SHP77 treated with DMSO at 0.1 percent for 48 hours (cell line): Measurements from ENCODE around the gene ITGB5.
"Not testable (repeated sequence)": the region's sequence is repeated elsewhere in the genome, so short reads cannot be mapped to it uniquely, and the experiment has no call there.

ENCODE experiments used
- DNase-seq: peaks from one replicate; lab custom pipeline; 2025; lab: John Stamatoyannopoulos, UW

The ITGB5 gene

GRCh38 chr3:124752051-124752450, 135.1 kb downstream of the ITGB5 start:
- DNase-seq, result no peak

GRCh38 chr3:124751501-124751900, 135.7 kb downstream of the ITGB5 start:
- DNase-seq, result no peak

DNA sequence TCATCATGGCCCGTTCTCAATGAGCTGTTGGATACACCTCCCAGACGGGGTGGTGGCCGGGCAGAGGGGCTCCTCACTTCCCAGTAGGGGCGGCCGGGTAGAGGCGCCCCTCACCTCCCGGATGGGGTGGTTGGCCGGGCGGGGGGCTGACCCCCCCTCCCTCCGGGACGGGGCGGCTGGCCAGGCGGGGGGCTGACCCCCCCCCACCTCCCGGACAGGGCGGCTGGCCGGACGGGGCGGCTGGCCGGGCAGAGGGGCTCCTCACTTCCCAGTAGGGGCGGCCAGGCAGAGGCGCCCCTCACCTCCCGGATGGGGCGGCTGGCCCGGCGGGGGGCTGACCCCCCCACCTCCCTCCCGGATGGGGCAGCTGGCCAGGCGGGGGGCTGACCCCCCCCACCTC, 137.3 kb downstream of the ITGB5 start:
- not testable (repeated sequence) for DNase-seq

DNA sequence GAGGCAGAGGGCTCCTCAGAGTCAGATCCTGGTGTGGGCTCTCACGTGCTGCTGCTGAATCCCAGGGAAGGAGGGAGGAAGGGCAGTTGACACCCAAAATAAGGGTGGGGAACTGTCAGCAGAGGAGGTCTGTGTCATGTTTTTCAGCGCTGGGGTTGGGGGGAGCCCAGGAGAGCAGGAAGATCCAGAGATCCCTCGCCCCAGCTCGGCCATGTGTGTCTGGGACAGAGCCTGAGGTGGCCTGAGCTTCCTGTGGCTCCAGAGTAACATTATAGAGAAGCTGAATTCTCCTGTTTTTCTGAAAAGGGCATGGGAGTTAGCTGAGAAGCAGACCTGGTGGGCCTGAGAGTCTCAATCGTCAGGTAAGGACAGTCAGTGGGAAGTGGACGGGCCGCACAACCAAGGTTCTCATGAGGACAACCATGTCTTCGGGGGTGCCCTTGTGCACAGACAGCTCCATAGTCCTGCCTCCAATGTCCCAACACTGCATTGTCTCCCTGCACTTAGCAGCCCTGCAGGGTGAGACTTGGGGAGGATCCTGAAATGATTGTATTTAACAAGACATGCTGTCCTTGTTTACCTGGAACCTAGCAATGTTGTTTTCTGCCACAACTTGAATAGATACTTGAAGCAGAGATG, 138.5 kb downstream of the ITGB5 start:
- no peak for DNase-seq

GRCh38 chr3:124747111-124747981, 139.8 kb downstream of the ITGB5 start:
- no peak for DNase-seq

- DNase-seq, result no peak
Observed at GRCh38 chr3:124745756-124746155, 141.4 kb downstream of the ITGB5 start.

DNA sequence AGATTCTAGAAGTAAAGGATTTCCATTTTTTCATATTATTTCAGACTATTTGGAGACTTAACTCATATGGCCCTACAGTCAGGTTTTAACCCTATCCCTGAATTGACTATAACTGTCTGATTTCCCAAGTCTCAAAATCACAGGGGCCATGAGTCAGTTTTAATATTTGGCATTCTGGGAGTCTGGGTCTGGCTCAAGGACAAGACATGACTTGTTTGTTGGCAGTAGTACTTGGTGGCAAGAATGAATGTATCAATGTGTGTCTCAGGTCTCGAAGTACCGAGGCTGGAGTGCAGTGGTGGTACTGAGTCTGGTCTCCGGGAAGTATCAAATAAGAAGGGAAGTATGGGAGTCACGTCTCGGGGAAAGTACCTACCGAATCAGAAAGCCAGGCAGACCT, 146.1 kb downstream of the ITGB5 start:
- DNase-seq, result no peak

GRCh38 chr3:124731760-124732159, 155.4 kb downstream of the ITGB5 start:
- DNase-seq, result no peak

DNA sequence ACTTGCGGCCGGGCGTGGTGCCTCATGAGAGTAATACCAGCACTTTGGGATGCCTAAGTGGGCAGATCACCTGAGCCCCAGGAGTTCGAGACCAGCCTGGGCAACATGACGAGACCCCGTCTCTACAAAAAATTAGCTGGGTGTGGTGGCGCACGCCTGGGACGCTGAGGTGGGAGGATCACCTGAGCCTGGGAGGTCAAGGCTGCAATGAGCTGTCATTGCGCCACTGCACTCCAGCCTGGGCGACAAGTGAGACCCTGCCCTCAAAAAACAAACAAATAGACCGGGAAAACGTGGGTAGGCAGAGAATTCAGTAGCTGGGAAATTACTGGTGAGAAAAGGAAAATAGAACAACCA, 156.2 kb downstream of the ITGB5 start:
- no peak for DNase-seq

GRCh38 chr3:124730129-124730940, 156.8 kb downstream of the ITGB5 start, which contains the start of gene UMPS:
Gene UMPS (plus strand): TSS chr3:124730452. CDS start chr3:124730472, 20 bp downstream.
- DNase-seq, result peak; percentile 84

DNA sequence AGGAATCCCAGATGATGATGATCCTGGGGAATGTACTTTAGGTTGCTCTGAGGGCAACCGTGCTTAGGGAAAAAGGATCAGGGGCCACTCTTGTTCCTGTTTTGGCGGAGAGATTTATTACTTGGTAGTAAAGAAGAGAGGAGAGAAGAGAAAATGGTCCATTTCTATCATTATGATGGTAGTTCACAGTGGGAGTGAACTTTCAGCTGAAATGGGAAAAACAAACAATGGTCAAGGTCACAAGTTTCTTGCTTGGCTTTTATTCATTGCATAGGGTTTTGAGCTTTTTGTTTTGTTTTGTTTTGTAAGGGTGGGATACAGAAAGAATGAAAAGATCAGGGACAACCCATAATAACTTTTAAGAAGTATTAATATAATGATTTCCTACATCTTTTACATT, 164.6 kb downstream of the ITGB5 start:
- DNase-seq, result no peak

GRCh38 chr3:124714223-124714853, 172.8 kb downstream of the ITGB5 start:
- DNase-seq, result no peak
